Neural cell (in vitro differentiated cells): ENCODE data around the gene IFT80.

Source experiments
- CTCF ChIP-seq: fragments of 450-650 bp; IDR thresholded peaks from 2 replicates; pipeline ENCODE4 v1.5.1; 2014; ENCODE audit warnings: antibody characterized with exemption, mild to moderate bottlenecking, moderate library complexity; ENCODE audit not compliant: poor library complexity, severe bottlenecking
- POLR2AphosphoS5 ChIP-seq: IDR thresholded peaks from 2 replicates; pipeline ENCODE4 v1.6.1; 2012
- RAD21 ChIP-seq: fragments of 450-650 bp; conservative IDR thresholded peaks from 2 replicates; pipeline ENCODE4 v1.6.1; 2014; ENCODE audit warnings: antibody characterized with exemption, mild to moderate bottlenecking, moderate library complexity
- SMC3 ChIP-seq: fragments of 450-650 bp; conservative IDR thresholded peaks from 2 replicates; pipeline ENCODE4 v1.6.1; 2014; ENCODE audit warnings: antibody characterized with exemption, mild to moderate bottlenecking, moderate library complexity; ENCODE audit not compliant: poor library complexity

GRCh38 chr3:160265088-160265487 lies 133.9 kb downstream of the IFT80 start:
- TF ChIP-seq CTCF (no peak), SMC3 (no peak), RAD21 (no peak), POLR2AphosphoS5 (no peak)
